Adrenal gland (tissue), 12 donors: ENCODE results near the gene USP31. TPM values are rescaled to one million over a fixed set of nuclear protein-coding genes. Genes with fewer than 3 reads are reported as not detected.

Experiments used
- DNase-seq, 7 donors: peaks; one replicate each; pipeline ENCODE4 v3.0.0-alpha.2; 2019 to 2020
- H3K27ac ChIP-seq, 5 donors: fragments of 200-600 bp; sonication (generic) in 4 of 5; 1 replicate in 3 of 5; 2 replicates in 2 of 5; pipeline versions ENCODE4 v1.5.1 to v1.8.0; 2016 to 2020; ENCODE audit warnings: mild to moderate bottlenecking in 1 of 5
- H3K27me3 ChIP-seq: fragments of 200-600 bp; 2 replicates; pipeline ENCODE4 v1.8.0; 2021
- H3K36me3 ChIP-seq, 2 donors: fragments of 200-600 bp; replicated peaks in 1 of 2; 1 replicate in 1 of 2; 2 replicates in 1 of 2; pipeline versions ENCODE4 v1.5.1 to v1.8.0; 2018 to 2022
- H3K4me1 ChIP-seq, 2 donors: fragments of 200-600 bp; replicated peaks in 1 of 2; 1 replicate in 1 of 2; 2 replicates in 1 of 2; pipeline versions ENCODE4 v1.5.1 to v1.8.0; 2018 to 2021
- H3K4me3 ChIP-seq, 4 donors: fragments of 200-600 bp; sonication (generic) in 3 of 4; one replicate each; pipeline ENCODE4 v1.5.1; 2016 to 2018
- H3K9me3 ChIP-seq, 3 donors: fragments of 200-600 bp; sonication (generic) in 1 of 3; replicated peaks in 1 of 3; 1 replicate in 2 of 3; 2 replicates in 1 of 3; pipeline versions ENCODE4 v1.5.1 to v1.8.0; 2016 to 2021
- CTCF ChIP-seq, 6 experiments: fragments of 450-650 bp in 4 of 6; fragments of 200-600 bp in 2 of 6; sonication (generic) in 1 of 6; IDR thresholded peaks; 1 replicate in 5 of 6; 2 replicates in 1 of 6; pipeline versions ENCODE4 v1.5.1 to v1.8.0; 2016 to 2021; ENCODE audit warnings: antibody characterized with exemption in 6 of 6, mild to moderate bottlenecking in 2 of 6, moderate library complexity in 1 of 6
- POLR2A ChIP-seq, 2 donors: fragments of 450-650 bp; IDR thresholded peaks; one replicate each; pipeline ENCODE4 v1.6.1; 2017; ENCODE audit warnings: antibody characterized with exemption in 2 of 2, mild to moderate bottlenecking in 2 of 2, moderate library complexity in 1 of 2
- WGBS, 4 donors: extraction: QIAGEN DNeasy Blood & Tissue Kit in 2 of 4; methylation state at CpG; one replicate each; pipeline versions ENCODE4 v1.1.5 to v1.1.7; 2013 to 2017; 5-methylcytosine and 5-hydroxymethylcytosine counted together
- intact Hi-C, 2 donors: fragments of 100-400 bp; cut with DNase I; formaldehyde crosslinking; loops; one replicate each; pipeline versions ENCODE4 v1.14.1 to v1.15.0; 2022 to 2023
- polyA plus RNA-seq, 3 donors: library from polyadenylated mRNA; stranded (reverse); fragments of 200-250 nt in 2 of 3; fragments of 350-450 nt in 1 of 3; fragmentation: Illumina TruSeq in 1 of 3; extraction: RNeasy Lipid Tissue Mini Kit (QIAGEN cat#74804) in 1 of 3; gene quantifications; one replicate each; pipeline ENCODE4 v1.2.3, GENCODE V29; 2013 to 2014
- total RNA-seq, 9 donors: library from RNA; depleted of rRNA in 4 of 9; stranded (reverse); fragments of >200 nt in 4 of 9; fragments of 120-200 nt in 1 of 9; fragmentation: NEBNext Ultra II Directional in 1 of 9; extraction: Animal tissue kit (Norgen Biotek cat#: 25700) in 1 of 9; gene quantifications; one replicate each; pipeline versions ENCODE4 v1.1.0 to v1.2.4, GENCODE V29; 2013 to 2023
- donor health status: healthy with polysubstance abuse.
- donor health status: Bipolar disorder and iron deficiency.
- donor health status: DM: yes; HTN: yes; CAD: no.
- donor health status: DM: no; HTN: no; CAD: no.
- donor health status: DM: no; HTN: no; CAD: no.
- donor health status: DM: yes; HTN: yes; CAD: no.

The USP31 gene
- total and polyA plus RNA-seq, 12 donors, result 2.5 to 19.3 (median 7.7) TPM

- Histone ChIP-seq H3K4me3 (no peak overlapping the region), H3K36me3 (no peaks in the 10 kb centered on the region), H3K27ac (peak overlapping the region in 1 of 5 donors; percentile 45), H3K9me3 (no peaks in the 10 kb centered on the region), H3K27me3 (no peaks in the 10 kb centered on the region), H3K4me1 (peaks cover 0 to 17% of the 10 kb centered on the region in 2 donors)
- 28 to 51% (median 36%) methylated on average over 9 of the region's 9 CpGs for WGBS, 4 donors
- TF ChIP-seq POLR2A (IDR thresholded peaks at IDR 0.05), result no peak
- intact Hi-C loops, result no loop called here
- no peak for DNase-seq
These were observed 45.4 kb upstream of the USP31 start for GRCh38 chr16:23194497-23195221.

- Histone ChIP-seq H3K36me3 (no peaks in the 10 kb centered on the region), H3K27ac (no peak overlapping the region), H3K27me3 (peaks cover 17% of the 10 kb centered on the region), H3K4me3 (no peak overlapping the region), H3K4me1 (no peaks in the 10 kb centered on the region), H3K9me3 (no peaks in the 10 kb centered on the region)
- WGBS, 4 donors, result 80 to 100% (median 87%) methylated on average over 2 of the region's 2 CpGs
- DNase-seq, result no peak
- intact Hi-C loops, result no loop called here
- TF ChIP-seq CTCF (IDR thresholded peaks at IDR 0.05), result no peak
- no peak for TF ChIP-seq POLR2A (IDR thresholded peaks at IDR 0.05)
These were observed 39.7 kb upstream of the USP31 start for GRCh38 chr16:23188911-23189310.

- 40 to 75% (median 51%) methylated on average over 3 of the region's 3 CpGs for WGBS, 4 donors
- DNase-seq, result no peak
- peaks cover 30% of the 10 kb centered on the region for H3K27me3 ChIP-seq
- no peaks in the 10 kb centered on the region for H3K9me3 ChIP-seq
- TF ChIP-seq CTCF (IDR thresholded peaks at IDR 0.05), result no peak
- no peak for TF ChIP-seq POLR2A (IDR thresholded peaks at IDR 0.05)
- intact Hi-C loops, result no loop called here
- no peak overlapping the region for H3K4me3 ChIP-seq
- H3K27ac ChIP-seq, result no peak overlapping the region
- H3K36me3 ChIP-seq, result no peaks in the 10 kb centered on the region
- H3K4me1 ChIP-seq, result peaks cover 5 to 9% of the 10 kb centered on the region in 2 donors
These were observed 38.1 kb upstream of the USP31 start for GRCh38 chr16:23187341-23187740.

DNA sequence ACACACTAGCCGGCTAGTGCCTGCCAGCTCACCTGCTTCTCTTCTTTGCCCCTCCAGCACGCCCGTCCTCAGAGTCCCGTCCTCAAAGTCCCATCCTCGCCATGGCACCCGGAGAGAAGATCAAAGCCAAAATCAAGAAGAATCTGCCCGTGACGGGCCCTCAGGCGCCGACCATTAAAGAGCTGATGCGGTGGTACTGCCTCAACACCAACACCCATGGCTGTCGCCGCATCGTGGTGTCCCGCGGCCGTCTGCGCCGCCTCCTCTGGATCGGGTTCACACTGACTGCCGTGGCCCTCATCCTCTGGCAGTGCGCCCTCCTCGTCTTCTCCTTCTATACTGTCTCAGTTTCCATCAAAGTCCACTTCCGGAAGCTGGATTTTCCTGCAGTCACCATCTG, 36.9 kb upstream of the USP31 start:
- no peak for DNase-seq
- peaks cover 35% of the 10 kb centered on the region for H3K27me3 ChIP-seq
- WGBS, 4 donors, result 66 to 90% (median 77%) methylated on average over 22 to 24 of the region's 24 CpGs

More for the DNA sequence above, 36.9 kb upstream of the USP31 start:
- peaks cover 5 to 13% of the 10 kb centered on the region in 2 donors for H3K4me1 ChIP-seq
- H3K27ac ChIP-seq, result no peak overlapping the region
- intact Hi-C loops, result no loop called here
- no peaks in the 10 kb centered on the region for H3K36me3 ChIP-seq
- no peak overlapping the region for H3K4me3 ChIP-seq
- TF ChIP-seq POLR2A (IDR thresholded peaks at IDR 0.05) (no peak), CTCF (IDR thresholded peaks at IDR 0.05) (no peak)
- H3K9me3 ChIP-seq, result no peaks in the 10 kb centered on the region
